K562 (cell line): Measurements from ENCODE around the gene CDKN2D. TPM values are rescaled to one million over a fixed set of nuclear protein-coding genes. Genes with fewer than 3 reads are reported as not detected.

ENCODE experiments used
- BHLHE40 ChIP-seq: IDR thresholded peaks from 2 replicates; pipeline ENCODE4 v1.6.1; 2011; ENCODE audit warnings: low read length, improper control_type of control experiment
- BMI1 ChIP-seq: fragments of 150-350 bp; IDR thresholded peaks from 2 replicates; pipeline ENCODE4 v1.6.1; 2014; ENCODE audit warnings: low read length
- CBX5 ChIP-seq: IDR thresholded peaks from 2 replicates; pipeline ENCODE4 v1.6.1; 2014; ENCODE audit warnings: low read depth, borderline replicate concordance
- CTBP1 ChIP-seq: fragments of 450-650 bp; IDR thresholded peaks from 2 replicates; pipeline ENCODE4 v1.6.1; 2016; ENCODE audit warnings: borderline replicate concordance
- EGR1 ChIP-seq: fragments of 450-650 bp; conservative IDR thresholded peaks from 2 replicates; pipeline ENCODE4 v1.6.1; 2017; ENCODE audit warnings: mild to moderate bottlenecking
- HBP1 ChIP-seq: fragments of 450-650 bp; formaldehyde crosslinking; IDR thresholded peaks from 2 replicates; pipeline ENCODE4 v1.4.0; 2022; ENCODE audit warnings: missing genetic modification characterization
- HDAC1 ChIP-seq, 2 experiments: fragments of 450-650 bp; IDR thresholded peaks; 2 replicates each; pipeline ENCODE4 v1.6.1; 2016 to 2017; ENCODE audit warnings: inconsistent platforms in 1 of 2, mild to moderate bottlenecking in 1 of 2, moderate library complexity in 1 of 2
- MEF2A ChIP-seq: IDR thresholded peaks from 2 replicates; pipeline ENCODE4 v1.6.1; 2011; ENCODE audit warnings: low read depth, mild to moderate bottlenecking, low read length, moderate library complexity; ENCODE audit not compliant: control insufficient read depth
- MTA2 ChIP-seq: fragments of 450-650 bp; IDR thresholded peaks from 2 replicates; pipeline ENCODE4 v1.6.1; 2016; ENCODE audit warnings: low read depth
- PHF20 ChIP-seq: fragments of 450-650 bp; IDR thresholded peaks from 2 replicates; pipeline ENCODE4 v1.6.1; 2018; ENCODE audit not compliant: partially characterized antibody
- RERE ChIP-seq: sonication (generic); formaldehyde crosslinking; IDR thresholded peaks from 2 replicates; pipeline ENCODE4 v1.8.0; 2023; ENCODE audit warnings: missing genetic modification reagents, mild to moderate bottlenecking, borderline replicate concordance
- TAF1 ChIP-seq: IDR thresholded peaks from 2 replicates; pipeline ENCODE4 v1.6.1; 2011; ENCODE audit warnings: mild to moderate bottlenecking, low read length, moderate library complexity; ENCODE audit not compliant: insufficient read depth, control insufficient read depth, severe bottlenecking; ENCODE audit errors: extremely low read depth
- THRA ChIP-seq: fragments of 450-650 bp; IDR thresholded peaks from 2 replicates; pipeline ENCODE4 v1.6.1; 2017; ENCODE audit warnings: mild to moderate bottlenecking, moderate library complexity
- TRIM28 ChIP-seq: fragments of 450-650 bp; IDR thresholded peaks from 2 replicates; pipeline ENCODE4 v1.6.1; 2017
- WHSC1 ChIP-seq: IDR thresholded peaks from one replicate; pipeline ENCODE4 v1.6.1; 2012; ENCODE audit warnings: low read length, control low read depth, inconsistent platforms
- ZBTB8A ChIP-seq: fragments of 450-650 bp; IDR thresholded peaks from 2 replicates; pipeline ENCODE4 v1.6.1; 2018; ENCODE audit warnings: mild to moderate bottlenecking, moderate library complexity; ENCODE audit not compliant: partially characterized antibody
- ZC3H11A ChIP-seq: IDR thresholded peaks from 2 replicates; pipeline ENCODE4 v1.6.1; 2012; ENCODE audit warnings: low read depth, low read length, improper control_type of control experiment
- ZNF146 ChIP-seq: IDR thresholded peaks from one replicate; pipeline ENCODE4 v1.6.1; 2018; ENCODE audit warnings: missing compliant biosample characterization; ENCODE audit not compliant: unreplicated experiment
- ZNF436 ChIP-seq: fragments of 250-450, 450-650 bp; sonication (Bioruptor Pico); formaldehyde crosslinking; IDR thresholded peaks from 2 replicates; pipeline ENCODE4 v1.7.0; 2020; ENCODE audit warnings: mild to moderate bottlenecking
- ZNF561 ChIP-seq: fragments of 450-650 bp; formaldehyde crosslinking; conservative IDR thresholded peaks from 2 replicates; pipeline ENCODE4 v1.4.0; 2020; ENCODE audit warnings: mild to moderate bottlenecking, moderate library complexity
- ZNF766 ChIP-seq: fragments of 200-800 bp; sonication (Bioruptor generic); conservative IDR thresholded peaks from 2 replicates; pipeline ENCODE4 v1.6.1; 2016; ENCODE audit warnings: missing genetic modification characterization, missing compliant biosample characterization
- polyA plus RNA-seq, 8 experiments: library from polyadenylated mRNA; depleted of rRNA in 4 of 8; stranded (reverse) in 5 of 8; unstranded in 3 of 8; fragments of >200 nt; fragmentation: Nextera tagmentation in 2 of 8; fragmentation: Illumina TruSeq in 1 of 8; extraction: Ambion mirVana in 2 of 8; extraction: Trizol in 1 of 8; gene quantifications; 2 replicates each; pipeline versions ENCODE4 v1.2.1 to v1.2.3, GENCODE V29; 2011 to 2014; ENCODE audit warnings: inconsistent platforms in 1 of 8, missing spikeins in 1 of 8
- total RNA-seq, 7 experiments: library from RNA; depleted of rRNA in 6 of 7; stranded (reverse); fragments of >200 nt in 6 of 7; fragmentation: Illumina TruSeq in 2 of 7; extraction: Trizol in 2 of 7; gene quantifications; 2 replicates each; pipeline versions ENCODE4 v1.2.1 to v1.2.3, GENCODE V29; 2011 to 2021; ENCODE audit warnings: low replicate concordance in 1 of 7

Gene CDKN2D
- total and polyA plus RNA-seq, 9 of the 15 experiments (the other 6 are each of a cell fraction or from before 2014, with no cell fraction given): 0.41 to 8.2 (median 3.7) TPM

- TF ChIP-seq RERE: no peak
- TF ChIP-seq ZBTB8A: no peak
- TF ChIP-seq ZNF561: no peak
- no peak for TF ChIP-seq MTA2
- no peak for TF ChIP-seq ZNF146 (CRISPR knock-in tag)
- TF ChIP-seq PHF20: peak; percentile 32
- TF ChIP-seq TAF1: peak; percentile 68
- TF ChIP-seq WHSC1: no peak
- TF ChIP-seq TRIM28: no peak
- no peak for TF ChIP-seq THRA
- TF ChIP-seq HDAC1 (IDR thresholded peaks at IDR 0.05): 0 out of 4 replicates have a peak, but pooled peaks of 1 of the 2 experiments have one; percentile 38
- TF ChIP-seq CBX5: no peak
- no peak for TF ChIP-seq ZC3H11A
- peak; percentile 87 for TF ChIP-seq EGR1
- TF ChIP-seq ZNF436 (CRISPR knock-in tag): no peak
- 0 out of 2 replicates have a peak, but pooled peaks have one; percentile 7 for TF ChIP-seq ZNF766 (CRISPR knock-in tag)
- TF ChIP-seq CTBP1: peak; percentile 89
- TF ChIP-seq MEF2A: no peak
- TF ChIP-seq HBP1: no peak
- no peak for TF ChIP-seq BHLHE40
- TF ChIP-seq BMI1: no peak
Measured at GRCh38 chr19:10565567-10566407, 3.0 kb downstream of the CDKN2D start, which contains the start of gene KRI1 (continued).
